ENCODE measurements around the gene LRRC58. TPM values are rescaled to one million over a fixed set of nuclear protein-coding genes. Genes with fewer than 3 reads are reported as not detected.
"Not testable (repeated sequence)": the region's sequence is repeated elsewhere in the genome, so short reads cannot be mapped to it uniquely, and the experiment has no call there.

LRRC58 gene
- polyA plus RNA-seq, 2 of the 4 experiments (the other 2 are of a cell fraction): 14.8 to 29.9 TPM

GRCh38 chr3:120326784-120327183 is 22.4 kb downstream of the LRRC58 start:
- ATAC-seq (no peak), FAIRE-seq (no peak), DNase-seq (ENCODE audit: low read depth in 1 of 2, low spot score in 1 of 2) (no peak)
- ChIA-PET POLR2A (no interaction called here), CTCF (no interaction called here)
- TF ChIP-seq CHD4 (IDR thresholded peaks at IDR 0.05; ENCODE audit: borderline replicate concordance): no peak
- TF ChIP-seq ZC3H11A (IDR thresholded peaks at IDR 0.05): no peak
- TF ChIP-seq CTCF (IDR thresholded peaks at IDR 0.05): no peak
- no peak for TF ChIP-seq NPAS2 (CRISPR knock-in tag; IDR thresholded peaks at IDR 0.05; ENCODE audit: borderline replicate concordance)
- TF ChIP-seq REST (IDR thresholded peaks at IDR 0.05): no peak
- TF ChIP-seq ELK1 (IDR thresholded peaks at IDR 0.05; ENCODE audit: low read depth, low read length): no peak
- no peak for TF ChIP-seq ZFP36 (IDR thresholded peaks at IDR 0.05; ENCODE audit: borderline replicate concordance, partially characterized antibody)
- no peak for TF ChIP-seq SREBF2 (IDR thresholded peaks at IDR 0.05)
- TF ChIP-seq KDM5A (IDR thresholded peaks at IDR 0.05): no peak
- TF ChIP-seq RARB (CRISPR knock-in tag; IDR thresholded peaks at IDR 0.05): no peak
- no peak for TF ChIP-seq HOXB5 (CRISPR knock-in tag; IDR thresholded peaks at IDR 0.05)
- no peak for TF ChIP-seq HDAC2 (IDR thresholded peaks at IDR 0.05)
- WGBS (ENCODE audit: missing lambda C conversion rate): 91% methylated on average over 2 of the region's 2 CpGs
- no peak overlapping the region for H3K4me3 ChIP-seq
- no peaks in the 10 kb centered on the region for H3K4me1 ChIP-seq
- H3K27ac ChIP-seq: no peak overlapping the region
- no peak overlapping the region for H3K4me2 ChIP-seq
- no peaks in the 10 kb centered on the region for H3K9me3 ChIP-seq

GRCh38 chr3:120324190-120324589 is 25.0 kb downstream of the LRRC58 start:
- no peak overlapping the region for H3K4me2 ChIP-seq
- no peak for TF ChIP-seq USF2 (IDR thresholded peaks at IDR 0.05)
- TF ChIP-seq POLR2A (IDR thresholded peaks at IDR 0.05; ENCODE audit: low read length): no peak
- TF ChIP-seq MYC (IDR thresholded peaks at IDR 0.05; ENCODE audit: borderline replicate concordance, low read length): no peak
- no peak for TF ChIP-seq FOSB (CRISPR knock-in tag; IDR thresholded peaks at IDR 0.05)
- TF ChIP-seq TP53 (CRISPR knock-in tag; IDR thresholded peaks at IDR 0.05): no peak
- TF ChIP-seq PHF8 (IDR thresholded peaks at IDR 0.05; ENCODE audit: borderline replicate concordance, low read depth): no peak
- no peak for TF ChIP-seq SMC3 (IDR thresholded peaks at IDR 0.05)
- TF ChIP-seq ESRRA (IDR thresholded peaks at IDR 0.05; ENCODE audit: borderline replicate concordance, low read length): no peak
- no peak for TF ChIP-seq HOXB13 (CRISPR knock-in tag; IDR thresholded peaks at IDR 0.05; ENCODE audit: low read depth)
- TF ChIP-seq HDAC2 (IDR thresholded peaks at IDR 0.05): no peak
- TF ChIP-seq SREBF2 (IDR thresholded peaks at IDR 0.05): no peak
- no peak for TF ChIP-seq CHD4 (IDR thresholded peaks at IDR 0.05; ENCODE audit: borderline replicate concordance)
- TF ChIP-seq CEBPB (IDR thresholded peaks at IDR 0.05): no peak
- TF ChIP-seq ZC3H11A (IDR thresholded peaks at IDR 0.05): no peak
- TF ChIP-seq MAZ (IDR thresholded peaks at IDR 0.05; ENCODE audit: borderline replicate concordance, low read depth, low read length): no peak
- no peak for ATAC-seq
- H3K4me1 ChIP-seq: no peaks in the 10 kb centered on the region
- DNase-seq (ENCODE audit: low read depth in 1 of 2, low spot score in 1 of 2): no peak
- POLR2A ChIA-PET: no interaction called here
- H3K4me3 ChIP-seq: no peak overlapping the region
- WGBS (ENCODE audit: missing lambda C conversion rate): 88% methylated on average over 1 of the region's 1 CpG
- CTCF ChIA-PET: interaction anchor here (0.8 kb wide), 1 partner anchor 10 kb away, joined by 3 read pairs; no protein-coding TSS in a partner anchor
- H3K9me3 ChIP-seq: no peaks in the 10 kb centered on the region
- no peak overlapping the region for H3K27ac ChIP-seq
- no peak for FAIRE-seq

GRCh38 chr3:120323761-120324160 is 25.4 kb downstream of the LRRC58 start:
- POLR2A ChIA-PET; ATAC-seq; H3K4me2 ChIP-seq; H3K9me3 ChIP-seq; DNase-seq (ENCODE audit: low read depth in 1 of 2, low spot score in 1 of 2); H3K27ac ChIP-seq; FAIRE-seq; H3K4me3 ChIP-seq; H3K4me1 ChIP-seq: not testable (repeated sequence)
- WGBS (ENCODE audit: missing lambda C conversion rate): 76% methylated on average over 4 of the region's 4 CpGs
- CTCF ChIA-PET: interaction anchor here (0.8 kb wide), 1 partner anchor 11 kb away, joined by 3 read pairs; no protein-coding TSS in a partner anchor

Data from A549 (cell line).